ENCODE data around the gene SPRY1.

- TF ChIP-seq SP1 (IDR thresholded peaks at IDR 0.05) (no peak), RXRA (IDR thresholded peaks at IDR 0.05) (no peak), CTCF (IDR thresholded peaks at IDR 0.05; ENCODE audit: low read depth, low read length, missing input control) (no peak), EGR1 (IDR thresholded peaks at IDR 0.05; ENCODE audit: low read depth in 2 of 2) (no peak), RAD21 (IDR thresholded peaks at IDR 0.05) (no peak), HNF4G (IDR thresholded peaks at IDR 0.05) (no peak), GABPA (IDR thresholded peaks at IDR 0.05 in 1 of 2, conservative IDR thresholded peaks at IDR 0.05 in 1 of 2) (no peak), NR2F2 (IDR thresholded peaks at IDR 0.05) (no peak), TAF1 (conservative IDR thresholded peaks at IDR 0.05) (no peak), YY1 (IDR thresholded peaks at IDR 0.05) (no peak)
- TF ChIP-seq, protein P1, sequence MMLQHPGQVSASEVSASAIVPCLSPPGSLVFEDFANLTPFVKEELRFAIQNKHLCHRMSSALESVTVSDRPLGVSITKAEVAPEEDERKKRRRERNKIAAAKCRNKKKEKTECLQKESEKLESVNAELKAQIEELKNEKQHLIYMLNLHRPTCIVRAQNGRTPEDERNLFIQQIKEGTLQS (IDR thresholded peaks at IDR 0.05), result no peak
- TF ChIP-seq, protein P2, sequence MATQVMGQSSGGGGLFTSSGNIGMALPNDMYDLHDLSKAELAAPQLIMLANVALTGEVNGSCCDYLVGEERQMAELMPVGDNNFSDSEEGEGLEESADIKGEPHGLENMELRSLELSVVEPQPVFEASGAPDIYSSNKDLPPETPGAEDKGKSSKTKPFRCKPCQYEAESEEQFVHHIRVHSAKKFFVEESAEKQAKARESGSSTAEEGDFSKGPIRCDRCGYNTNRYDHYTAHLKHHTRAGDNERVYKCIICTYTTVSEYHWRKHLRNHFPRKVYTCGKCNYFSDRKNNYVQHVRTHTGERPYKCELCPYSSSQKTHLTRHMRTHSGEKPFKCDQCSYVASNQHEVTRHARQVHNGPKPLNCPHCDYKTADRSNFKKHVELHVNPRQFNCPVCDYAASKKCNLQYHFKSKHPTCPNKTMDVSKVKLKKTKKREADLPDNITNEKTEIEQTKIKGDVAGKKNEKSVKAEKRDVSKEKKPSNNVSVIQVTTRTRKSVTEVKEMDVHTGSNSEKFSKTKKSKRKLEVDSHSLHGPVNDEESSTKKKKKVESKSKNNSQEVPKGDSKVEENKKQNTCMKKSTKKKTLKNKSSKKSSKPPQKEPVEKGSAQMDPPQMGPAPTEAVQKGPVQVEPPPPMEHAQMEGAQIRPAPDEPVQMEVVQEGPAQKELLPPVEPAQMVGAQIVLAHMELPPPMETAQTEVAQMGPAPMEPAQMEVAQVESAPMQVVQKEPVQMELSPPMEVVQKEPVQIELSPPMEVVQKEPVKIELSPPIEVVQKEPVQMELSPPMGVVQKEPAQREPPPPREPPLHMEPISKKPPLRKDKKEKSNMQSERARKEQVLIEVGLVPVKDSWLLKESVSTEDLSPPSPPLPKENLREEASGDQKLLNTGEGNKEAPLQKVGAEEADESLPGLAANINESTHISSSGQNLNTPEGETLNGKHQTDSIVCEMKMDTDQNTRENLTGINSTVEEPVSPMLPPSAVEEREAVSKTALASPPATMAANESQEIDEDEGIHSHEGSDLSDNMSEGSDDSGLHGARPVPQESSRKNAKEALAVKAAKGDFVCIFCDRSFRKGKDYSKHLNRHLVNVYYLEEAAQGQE (IDR thresholded peaks at IDR 0.05), result no peak
- TF ChIP-seq, protein P3, sequence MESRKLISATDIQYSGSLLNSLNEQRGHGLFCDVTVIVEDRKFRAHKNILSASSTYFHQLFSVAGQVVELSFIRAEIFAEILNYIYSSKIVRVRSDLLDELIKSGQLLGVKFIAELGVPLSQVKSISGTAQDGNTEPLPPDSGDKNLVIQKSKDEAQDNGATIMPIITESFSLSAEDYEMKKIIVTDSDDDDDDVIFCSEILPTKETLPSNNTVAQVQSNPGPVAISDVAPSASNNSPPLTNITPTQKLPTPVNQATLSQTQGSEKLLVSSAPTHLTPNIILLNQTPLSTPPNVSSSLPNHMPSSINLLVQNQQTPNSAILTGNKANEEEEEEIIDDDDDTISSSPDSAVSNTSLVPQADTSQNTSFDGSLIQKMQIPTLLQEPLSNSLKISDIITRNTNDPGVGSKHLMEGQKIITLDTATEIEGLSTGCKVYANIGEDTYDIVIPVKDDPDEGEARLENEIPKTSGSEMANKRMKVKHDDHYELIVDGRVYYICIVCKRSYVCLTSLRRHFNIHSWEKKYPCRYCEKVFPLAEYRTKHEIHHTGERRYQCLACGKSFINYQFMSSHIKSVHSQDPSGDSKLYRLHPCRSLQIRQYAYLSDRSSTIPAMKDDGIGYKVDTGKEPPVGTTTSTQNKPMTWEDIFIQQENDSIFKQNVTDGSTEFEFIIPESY (IDR thresholded peaks at IDR 0.05), result no peak
Observed at GRCh38 chr4:123419885-123420755, 23.5 kb downstream of the SPRY1 start.

Data from liver (tissue), 3 donors.